Trophoblast cell (in vitro differentiated cells and primary cell): ENCODE data around the gene ISM1.
A peak's percentile ranks its signal among the peaks of the same experiment; 100 is the strongest.

Source experiments
- DNase-seq, 2 donors: peaks; one replicate each; pipeline ENCODE4 v3.0.0-alpha.2; 2016
- H2AFZ ChIP-seq: 2 replicates; pipeline ENCODE4 v1.6.1; 2013; ENCODE audit warnings: low read length, moderate library complexity, mild to moderate bottlenecking; ENCODE audit not compliant: insufficient read depth, poor library complexity
- H2AK5ac ChIP-seq: 2 replicates; pipeline ENCODE4 v1.6.1; 2013; ENCODE audit warnings: mild to moderate bottlenecking, low read length
- H2BK120ac ChIP-seq: 2 replicates; pipeline ENCODE4 v1.6.1; 2013; ENCODE audit warnings: low read length, mild to moderate bottlenecking, moderate library complexity; ENCODE audit not compliant: insufficient read depth, poor library complexity
- H2BK12ac ChIP-seq: 2 replicates; pipeline ENCODE4 v1.6.1; 2013; ENCODE audit warnings: mild to moderate bottlenecking, low read length, moderate library complexity
- H2BK5ac ChIP-seq: 2 replicates; pipeline ENCODE4 v1.6.1; 2013; ENCODE audit warnings: low read length, low read depth, moderate library complexity, mild to moderate bottlenecking; ENCODE audit not compliant: poor library complexity
- H3K14ac ChIP-seq: 2 replicates; pipeline ENCODE4 v1.6.1; 2013; ENCODE audit warnings: mild to moderate bottlenecking, low read length
- H3K18ac ChIP-seq: 2 replicates; pipeline ENCODE4 v1.6.1; 2013; ENCODE audit warnings: mild to moderate bottlenecking, low read length
- H3K23ac ChIP-seq: 2 replicates; pipeline ENCODE4 v1.6.1; 2013; ENCODE audit warnings: low read length
- H3K27ac ChIP-seq: 2 replicates; pipeline ENCODE4 v1.5.1; 2013; ENCODE audit warnings: low read depth, mild to moderate bottlenecking, inconsistent platforms, low read length, moderate library complexity
- H3K27me3 ChIP-seq: 2 replicates; pipeline ENCODE4 v1.6.1; 2013; ENCODE audit warnings: inconsistent platforms, mild to moderate bottlenecking, low read length, moderate library complexity; ENCODE audit not compliant: insufficient read depth
- H3K36me3 ChIP-seq, 2 experiments: 1 replicate in 1 of 2; 2 replicates in 1 of 2; pipeline ENCODE4 v1.6.1; 2013; ENCODE audit warnings: low read length in 2 of 2, mild to moderate bottlenecking in 2 of 2, moderate library complexity in 1 of 2; ENCODE audit not compliant: insufficient read depth in 2 of 2, control insufficient read depth in 1 of 2
- H3K4ac ChIP-seq: 2 replicates; pipeline ENCODE4 v1.6.1; 2013; ENCODE audit warnings: low read depth, mild to moderate bottlenecking, low read length, moderate library complexity
- H3K4me1 ChIP-seq, 2 experiments: 1 replicate in 1 of 2; 2 replicates in 1 of 2; pipeline ENCODE4 v1.6.1; 2013; ENCODE audit warnings: low read length in 2 of 2, mild to moderate bottlenecking in 2 of 2, moderate library complexity in 1 of 2; ENCODE audit not compliant: insufficient read depth in 2 of 2, control insufficient read depth in 1 of 2
- H3K4me2 ChIP-seq: 2 replicates; pipeline ENCODE4 v1.6.1; 2013; ENCODE audit warnings: inconsistent platforms, mild to moderate bottlenecking, low read length, moderate library complexity
- H3K4me3 ChIP-seq: 2 replicates; pipeline ENCODE4 v1.5.1; 2013; ENCODE audit warnings: mild to moderate bottlenecking, low read depth, low read length, inconsistent platforms
- H3K79me1 ChIP-seq: one replicate; pipeline ENCODE4 v1.6.1; 2013; ENCODE audit warnings: low read length
- H3K79me2 ChIP-seq: 2 replicates; pipeline ENCODE4 v1.6.1; 2013; ENCODE audit warnings: low read length, mild to moderate bottlenecking; ENCODE audit not compliant: control insufficient read depth, insufficient read depth, poor library complexity
- H3K9ac ChIP-seq: 2 replicates; pipeline ENCODE4 v1.6.1; 2013; ENCODE audit warnings: mild to moderate bottlenecking, low read length
- H3K9me3 ChIP-seq: 2 replicates; pipeline ENCODE4 v1.6.1; 2013; ENCODE audit warnings: low read depth, mild to moderate bottlenecking, control low read depth, inconsistent platforms, low read length; ENCODE audit not compliant: insufficient read depth
- H4K12ac ChIP-seq: 2 replicates; pipeline ENCODE4 v1.6.1; 2013; ENCODE audit warnings: low read depth, mild to moderate bottlenecking, low read length, moderate library complexity
- H4K8ac ChIP-seq: 2 replicates; pipeline ENCODE4 v1.6.1; 2013; ENCODE audit warnings: low read depth, mild to moderate bottlenecking, low read length, moderate library complexity
- H4K91ac ChIP-seq: one replicate; pipeline ENCODE4 v1.6.1; 2013; ENCODE audit warnings: low read depth, mild to moderate bottlenecking, low read length, moderate library complexity
- WGBS: extraction: QIAGEN DNeasy Blood & Tissue Kit; methylation state at CpG from one replicate; pipeline ENCODE4 v1.1.7; 2013; ENCODE audit warnings: missing lambda C conversion rate; ENCODE audit not compliant: insufficient read length, insufficient coverage; ENCODE audit errors: extremely low coverage; 5-methylcytosine and 5-hydroxymethylcytosine counted together

The ISM1 gene

DNA sequence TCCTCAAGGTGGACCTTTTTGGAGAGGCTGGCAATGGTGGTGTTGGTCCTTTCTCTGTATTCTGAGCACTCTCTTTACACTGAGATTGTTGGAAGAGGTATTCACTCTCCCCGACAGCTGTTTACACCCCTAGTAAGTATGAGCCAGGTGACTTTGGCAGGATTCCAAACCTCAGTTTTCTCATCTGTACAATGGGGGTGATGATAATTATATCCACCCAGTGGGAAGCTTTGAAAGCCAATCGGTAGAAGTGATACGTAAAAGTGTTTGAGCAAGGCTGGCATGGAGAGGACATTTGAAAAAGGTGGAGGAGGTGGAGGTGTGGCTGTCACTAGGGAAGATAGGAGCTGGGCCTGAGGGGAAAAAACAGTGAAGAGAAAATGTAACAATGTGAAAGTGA lies 35.5 kb downstream of the ISM1 start:
- Histone ChIP-seq H4K12ac (no peak overlapping the region), H3K27ac (no peak overlapping the region), H3K9ac (no peak overlapping the region), H2AFZ (no peak overlapping the region), H3K79me2 (no peaks in the 10 kb centered on the region), H3K36me3 (no peaks in the 10 kb centered on the region), H2BK5ac (no peak overlapping the region), H3K14ac (no peak overlapping the region), H3K27me3 (no peaks in the 10 kb centered on the region), H4K91ac (no peak overlapping the region), H3K4me1 (no peaks in the 10 kb centered on the region), H3K23ac (no peak overlapping the region), H2BK12ac (no peak overlapping the region), H3K18ac (no peak overlapping the region), H3K4me2 (no peak overlapping the region), H3K4ac (no peak overlapping the region), H3K4me3 (no peak overlapping the region), H2BK120ac (no peak overlapping the region), H3K9me3 (no peaks in the 10 kb centered on the region), H4K8ac (no peak overlapping the region), H2AK5ac (no peak overlapping the region), H3K79me1 (no peaks in the 10 kb centered on the region)
- no CpG with 5 or more reads among the region's 3 CpGs for WGBS
- DNase-seq = no peak

DNA sequence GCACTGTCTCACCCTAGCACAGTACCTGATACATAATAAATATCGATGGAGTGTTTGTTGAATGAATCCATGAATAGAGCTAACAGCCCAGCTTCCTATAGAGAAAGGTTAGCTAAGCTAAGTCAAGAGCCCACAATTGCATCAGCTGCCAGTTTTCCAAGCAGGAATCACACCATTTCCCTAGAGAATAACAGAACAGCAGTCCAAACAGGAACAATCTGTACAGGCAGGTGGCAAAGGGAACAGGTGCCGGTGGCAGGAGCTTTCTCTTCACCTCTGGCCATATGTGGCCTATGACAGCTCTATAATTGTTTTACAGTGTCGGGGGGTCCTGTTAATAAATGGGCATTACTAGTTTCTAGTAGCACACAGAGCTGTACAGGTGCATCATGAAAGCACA lies 38.8 kb downstream of the ISM1 start:
- Histone ChIP-seq H3K4me2 (no peak overlapping the region), H4K8ac (no peak overlapping the region), H3K27ac (no peak overlapping the region), H3K27me3 (no peaks in the 10 kb centered on the region), H2AK5ac (no peak overlapping the region), H3K79me1 (no peaks in the 10 kb centered on the region), H3K4me3 (no peak overlapping the region), H3K23ac (no peak overlapping the region), H2AFZ (no peak overlapping the region), H3K79me2 (no peaks in the 10 kb centered on the region), H4K91ac (no peak overlapping the region), H2BK5ac (no peak overlapping the region), H3K4ac (no peak overlapping the region), H4K12ac (no peak overlapping the region), H3K18ac (no peak overlapping the region), H3K9me3 (no peaks in the 10 kb centered on the region), H2BK12ac (no peak overlapping the region), H3K9ac (no peak overlapping the region), H3K14ac (no peak overlapping the region), H3K4me1 (no peaks in the 10 kb centered on the region), H2BK120ac (no peak overlapping the region), H3K36me3 (no peaks in the 10 kb centered on the region)
- no peak for DNase-seq
- WGBS = no CpG with 5 or more reads among the region's 3 CpGs

DNA sequence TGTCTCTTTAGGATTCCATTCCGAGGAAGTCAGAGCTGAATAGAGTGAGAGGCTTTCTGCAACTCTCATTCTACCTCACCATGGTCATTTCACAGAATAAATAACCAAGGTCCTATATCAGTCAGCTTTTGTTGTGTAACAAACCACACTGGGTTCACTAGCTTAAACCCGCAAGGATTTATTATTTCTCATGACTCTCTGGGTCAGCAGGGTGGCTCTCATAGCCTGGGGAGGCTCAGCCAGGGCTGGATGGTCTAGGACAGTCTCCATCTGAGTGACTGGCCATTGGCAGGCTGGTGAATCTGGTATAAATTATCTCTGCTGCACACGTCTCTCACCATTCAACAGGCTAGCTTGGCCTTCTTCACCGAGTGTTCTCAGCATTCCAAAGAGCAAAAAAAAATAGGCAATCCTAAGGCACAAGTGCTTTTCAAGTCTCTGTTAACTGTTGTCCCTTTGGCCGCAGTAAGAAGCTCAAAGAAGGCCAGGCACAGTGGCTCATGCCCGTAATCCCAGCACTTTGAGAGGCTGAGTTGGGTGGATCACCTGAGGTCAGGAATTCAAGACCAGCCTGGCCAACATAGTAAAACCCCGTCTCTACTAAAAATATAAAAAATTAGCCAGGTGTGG lies 39.7 kb downstream of the ISM1 start:
- Histone ChIP-seq H4K12ac (no peak overlapping the region), H3K4me2 (no peak overlapping the region), H2BK120ac (no peak overlapping the region), H2BK5ac (no peak overlapping the region), H3K79me1 (no peaks in the 10 kb centered on the region), H2BK12ac (no peak overlapping the region), H4K91ac (no peak overlapping the region), H2AFZ (no peak overlapping the region), H3K79me2 (no peaks in the 10 kb centered on the region), H3K23ac (no peak overlapping the region), H2AK5ac (no peak overlapping the region), H3K36me3 (no peaks in the 10 kb centered on the region), H3K14ac (no peak overlapping the region), H3K9me3 (no peaks in the 10 kb centered on the region), H3K27ac (no peak overlapping the region), H3K18ac (no peak overlapping the region), H4K8ac (no peak overlapping the region), H3K4ac (no peak overlapping the region), H3K27me3 (no peaks in the 10 kb centered on the region), H3K4me3 (no peak overlapping the region), H3K4me1 (no peaks in the 10 kb centered on the region), H3K9ac (no peak overlapping the region)
- WGBS = no CpG with 5 or more reads among the region's 7 CpGs
- no peak for DNase-seq

DNA sequence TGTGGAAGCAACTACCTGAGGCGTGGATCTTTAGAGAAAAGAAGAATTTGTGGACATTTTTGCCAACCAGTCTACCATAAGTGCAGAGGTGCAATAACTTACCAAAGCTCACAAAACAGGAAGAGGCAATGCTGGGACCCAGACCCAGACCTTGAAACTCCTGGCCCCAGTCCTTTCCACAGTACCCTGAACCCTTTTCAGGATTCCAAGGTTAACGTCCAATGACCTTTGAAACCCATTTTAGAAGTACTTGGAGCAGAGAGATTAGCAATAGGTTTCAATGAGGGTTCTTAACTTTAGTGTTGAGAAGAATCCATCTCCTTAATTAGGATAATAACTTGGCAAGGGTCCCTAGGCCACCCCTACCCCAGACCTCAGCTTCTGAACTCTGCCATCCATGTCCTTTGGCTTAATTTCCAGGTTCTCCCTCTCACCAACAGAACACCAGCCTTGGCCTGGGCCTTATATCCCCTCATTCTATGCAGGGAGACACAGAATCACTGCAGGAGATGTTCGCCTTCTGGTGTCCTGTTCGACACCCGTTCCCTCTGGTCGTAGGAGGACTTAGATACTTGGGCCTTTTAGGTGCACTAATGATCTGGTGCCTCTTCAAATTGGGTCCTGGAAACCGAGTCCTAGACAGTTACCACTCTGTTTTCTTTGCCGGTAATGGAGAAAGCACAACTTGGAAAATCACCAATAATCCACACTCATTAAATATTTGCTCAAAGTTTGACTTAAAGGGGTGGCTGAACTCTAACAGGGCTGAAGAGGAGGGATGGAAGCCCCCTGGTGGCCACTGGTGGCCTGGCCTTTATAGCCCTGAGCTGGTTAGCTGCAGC lies 40.6 kb downstream of the ISM1 start:
- Histone ChIP-seq H3K4ac (no peak overlapping the region), H3K4me2 (no peak overlapping the region), H3K27ac (no peak overlapping the region), H3K14ac (no peak overlapping the region), H3K18ac (no peak overlapping the region), H3K23ac (no peak overlapping the region), H4K91ac (no peak overlapping the region), H3K4me3 (no peak overlapping the region), H2BK5ac (no peak overlapping the region), H2AK5ac (no peak overlapping the region), H4K12ac (no peak overlapping the region), H3K36me3 (no peaks in the 10 kb centered on the region), H3K4me1 (no peaks in the 10 kb centered on the region), H3K79me2 (no peaks in the 10 kb centered on the region), H2BK12ac (no peak overlapping the region), H2AFZ (no peak overlapping the region), H2BK120ac (no peak overlapping the region), H3K27me3 (no peaks in the 10 kb centered on the region), H3K9ac (peak overlapping the region; percentile 43), H3K9me3 (no peaks in the 10 kb centered on the region), H4K8ac (no peak overlapping the region), H3K79me1 (no peaks in the 10 kb centered on the region)
- WGBS = no CpG with 5 or more reads among the region's 8 CpGs
- peak; percentile 44 to 67 for DNase-seq
